ENCODE data around the gene NR6A1. TPM values are rescaled to one million over a fixed set of nuclear protein-coding genes. Genes with fewer than 3 reads are reported as not detected.

Gene NR6A1
- total RNA-seq, 1 donor from 2014 or later: 0.53 TPM

GRCh38 chr9:124502711-124503702 lies 268.1 kb downstream of the NR6A1 start:
- TF ChIP-seq CTCF (IDR thresholded peaks at IDR 0.05): no peak
- intact Hi-C loops (cut with DNase I): loop anchor here (10.0 kb wide), 1 partner anchor 312 kb away; no protein-coding TSS in a partner anchor
- Histone ChIP-seq H3K4me3 (no peak overlapping the region), H3K36me3 (no peaks in the 10 kb centered on the region), H3K9me3 (no peaks in the 10 kb centered on the region), H3K27ac (no peak overlapping the region), H3K4me1 (peaks cover 0 to 6% of the 10 kb centered on the region in 2 donors), H3K27me3 (peaks cover 13% of the 10 kb centered on the region)
- no peak for DNase-seq (ENCODE audit: low spot score in 2 of 2)

- no peak overlapping the region for H3K4me3 ChIP-seq
- DNase-seq (ENCODE audit: low spot score in 2 of 2): no peak
- no peaks in the 10 kb centered on the region for H3K9me3 ChIP-seq
- peaks cover 0 to 6% of the 10 kb centered on the region in 2 donors for H3K4me1 ChIP-seq
- intact Hi-C loops (cut with DNase I): loop anchor here (10.0 kb wide), 1 partner anchor 313 kb away; no protein-coding TSS in a partner anchor
- H3K36me3 ChIP-seq: no peaks in the 10 kb centered on the region
- peaks cover 13% of the 10 kb centered on the region for H3K27me3 ChIP-seq
- no peak for TF ChIP-seq CTCF (IDR thresholded peaks at IDR 0.05)
- H3K27ac ChIP-seq: no peak overlapping the region
Observed at GRCh38 chr9:124501771-124502320, 269.3 kb downstream of the NR6A1 start.

GRCh38 chr9:124500796-124501611 lies 270.1 kb downstream of the NR6A1 start:
- no peak for DNase-seq (ENCODE audit: low spot score in 2 of 2)

GRCh38 chr9:124500028-124500795 lies 270.9 kb downstream of the NR6A1 start:
- H3K4me3 ChIP-seq: no peak overlapping the region
- H3K4me1 ChIP-seq: peaks cover 0 to 6% of the 10 kb centered on the region in 2 donors
- intact Hi-C loops (cut with DNase I): loop anchor here (10.0 kb wide), 1 partner anchor 315 kb away; no protein-coding TSS in a partner anchor
- H3K27me3 ChIP-seq: peaks cover 13% of the 10 kb centered on the region
- no peaks in the 10 kb centered on the region for H3K36me3 ChIP-seq
- TF ChIP-seq CTCF (IDR thresholded peaks at IDR 0.05): no peak
- no peak overlapping the region for H3K27ac ChIP-seq
- no peak for DNase-seq (ENCODE audit: low spot score in 2 of 2)
- no peaks in the 10 kb centered on the region for H3K9me3 ChIP-seq

More at GRCh38 chr9:124500796-124501611, 270.1 kb downstream of the NR6A1 start:
- TF ChIP-seq CTCF (IDR thresholded peaks at IDR 0.05): no peak
- Histone ChIP-seq H3K4me1 (peaks cover 0 to 6% of the 10 kb centered on the region in 2 donors), H3K4me3 (no peak overlapping the region), H3K36me3 (no peaks in the 10 kb centered on the region), H3K27ac (no peak overlapping the region), H3K9me3 (no peaks in the 10 kb centered on the region), H3K27me3 (peaks cover 13% of the 10 kb centered on the region)
- intact Hi-C loops (cut with DNase I): loop anchor here (10.0 kb wide), 1 partner anchor 314 kb away; no protein-coding TSS in a partner anchor

Measured in ascending aorta (tissue), 2 donors.